ENCODE results near the gene WDR37.
"Not testable (repeated sequence)": the region's sequence is repeated elsewhere in the genome, so short reads cannot be mapped to it uniquely, and the experiment has no call there.

WDR37 gene

GRCh38 chr10:1109795-1110673 lies 53.8 kb downstream of the WDR37 start:
- no peak for DNase-seq

DNA sequence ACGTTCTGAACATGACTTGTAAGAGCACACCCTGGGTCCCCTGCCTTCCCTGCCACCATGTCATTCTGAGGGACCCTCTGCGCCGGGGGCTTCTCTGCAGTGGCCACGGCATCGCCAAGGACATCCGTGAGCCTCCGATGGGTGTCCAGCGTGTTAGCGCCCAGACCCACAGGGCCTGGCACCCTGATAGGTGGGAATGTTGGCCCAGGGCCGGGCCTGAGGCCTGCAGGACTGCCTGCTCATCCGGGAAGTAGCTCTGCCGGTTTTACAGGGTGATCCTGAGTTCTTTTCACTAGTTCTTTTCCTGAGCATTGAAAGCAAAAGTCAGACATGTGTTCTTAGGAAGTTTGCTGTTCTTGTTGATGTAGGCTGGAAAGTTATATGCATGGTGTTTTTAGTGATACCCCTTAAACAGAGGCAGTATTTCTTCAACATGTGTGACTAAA lies 54.5 kb downstream of the WDR37 start:
- DNase-seq = no peak

DNA sequence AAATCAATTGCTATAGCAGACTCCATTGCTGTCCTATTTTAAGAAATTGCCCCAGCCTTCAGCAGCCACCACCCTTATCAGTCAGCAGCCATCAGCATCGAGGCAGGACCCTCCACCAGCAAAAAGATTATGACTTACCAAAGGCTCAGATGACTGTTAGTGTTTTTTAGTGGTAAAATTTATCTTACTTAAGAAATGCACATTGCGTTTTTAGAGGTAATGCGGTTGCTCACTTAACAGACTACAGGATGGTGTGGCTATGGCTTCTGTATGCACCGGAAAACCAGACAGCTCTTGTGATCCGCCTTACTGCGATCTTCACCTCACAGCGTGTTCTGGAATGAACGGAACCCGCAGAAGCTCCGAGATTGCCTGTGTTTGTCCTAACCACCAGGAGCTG lies 58.1 kb downstream of the WDR37 start:
- no peak for DNase-seq

DNA sequence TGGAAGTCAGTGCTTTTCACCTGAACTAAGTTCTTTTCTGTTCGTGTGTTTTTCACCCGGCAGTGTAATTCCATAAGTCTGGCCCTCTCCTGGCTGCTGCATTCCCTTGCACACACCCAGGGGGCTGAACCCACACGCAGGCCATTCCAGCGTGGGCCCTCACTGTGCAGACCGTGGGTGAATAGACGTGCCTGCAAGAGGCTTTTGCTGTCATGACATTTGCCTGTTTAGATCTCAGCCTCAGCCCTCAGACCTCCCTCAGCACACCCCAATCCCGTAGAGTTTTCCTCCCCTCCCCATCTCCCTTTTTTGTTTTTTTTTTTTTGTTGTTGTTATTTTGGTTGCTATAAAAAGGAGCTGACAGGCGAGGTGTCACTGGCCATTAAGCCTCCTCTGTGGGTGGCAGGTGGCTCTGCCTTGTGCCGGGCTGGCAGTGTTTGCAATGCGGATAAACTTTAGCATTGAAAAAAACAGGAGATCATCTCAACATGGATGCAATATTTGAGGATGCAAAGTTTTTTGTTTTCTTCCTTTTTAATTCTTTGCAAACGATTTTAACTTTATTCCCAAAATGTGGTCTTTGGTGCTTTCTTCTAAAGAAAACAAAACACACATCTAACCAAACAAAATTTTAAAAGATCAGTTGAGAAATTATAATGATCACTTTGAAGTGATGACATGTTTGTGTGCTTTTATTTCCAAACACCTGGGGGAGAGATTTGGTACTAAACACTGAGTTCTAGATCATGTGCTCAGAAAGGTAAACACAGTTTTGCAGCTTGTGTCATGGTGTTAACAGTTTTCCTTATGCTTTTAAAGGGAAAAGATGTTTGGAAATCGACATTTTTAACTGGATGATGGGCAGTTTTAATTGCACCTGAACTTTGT lies 58.8 kb downstream of the WDR37 start:
- no peak for DNase-seq

- no peak for DNase-seq
These were observed 59.4 kb downstream of the WDR37 start for GRCh38 chr10:1115607-1115955.

DNA sequence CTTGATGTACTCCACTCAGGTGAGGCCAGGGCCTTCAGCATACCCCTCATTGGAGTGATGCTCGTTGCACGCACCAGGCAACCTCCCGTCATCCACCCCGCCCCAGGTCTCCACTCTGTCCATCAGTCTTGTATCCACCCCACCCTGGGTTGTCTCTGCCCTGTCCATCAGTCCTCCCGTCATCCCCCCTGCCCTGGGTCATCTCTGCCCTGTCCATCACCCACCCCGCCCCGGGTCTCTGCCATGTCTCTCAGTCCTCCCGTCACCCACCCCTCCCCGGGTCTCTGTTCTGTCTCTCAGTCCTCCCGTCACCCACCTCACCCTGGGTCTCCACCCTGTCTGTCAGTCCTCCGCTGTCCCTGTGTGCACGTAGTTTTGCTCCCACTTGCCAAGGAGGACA lies 59.9 kb downstream of the WDR37 start:
- no peak for DNase-seq

DNA sequence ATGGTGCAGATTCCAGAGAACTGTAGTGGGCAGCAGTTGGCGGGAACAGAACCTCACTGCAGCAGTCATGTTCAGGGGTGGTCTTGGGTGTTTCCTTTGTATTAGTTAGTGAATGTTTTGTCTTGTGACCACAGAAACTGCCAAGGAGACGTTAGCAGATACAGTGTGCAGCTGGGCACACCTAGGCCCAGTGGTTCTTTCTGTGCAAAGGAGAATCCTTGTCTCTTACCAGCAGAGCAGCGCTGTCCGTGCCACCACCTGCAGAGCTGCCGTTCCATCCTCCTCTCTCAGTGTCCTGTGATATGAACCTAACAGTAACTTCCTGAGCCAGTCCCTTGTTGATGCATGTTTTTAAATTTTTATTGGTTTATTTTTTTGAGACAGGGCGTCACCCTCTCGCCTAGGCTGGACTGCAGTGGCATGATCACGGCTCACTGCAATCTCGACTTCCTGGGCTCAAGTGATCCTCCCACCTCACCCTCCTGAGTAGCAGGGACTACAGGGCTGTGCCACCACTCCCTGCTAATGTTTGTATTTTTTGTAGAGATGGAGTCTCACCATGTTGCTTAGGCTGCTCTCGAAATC lies 60.6 kb downstream of the WDR37 start:
- DNase-seq = no peak

GRCh38 chr10:1117651-1118050 lies 61.5 kb downstream of the WDR37 start:
- DNase-seq = no peak

DNA sequence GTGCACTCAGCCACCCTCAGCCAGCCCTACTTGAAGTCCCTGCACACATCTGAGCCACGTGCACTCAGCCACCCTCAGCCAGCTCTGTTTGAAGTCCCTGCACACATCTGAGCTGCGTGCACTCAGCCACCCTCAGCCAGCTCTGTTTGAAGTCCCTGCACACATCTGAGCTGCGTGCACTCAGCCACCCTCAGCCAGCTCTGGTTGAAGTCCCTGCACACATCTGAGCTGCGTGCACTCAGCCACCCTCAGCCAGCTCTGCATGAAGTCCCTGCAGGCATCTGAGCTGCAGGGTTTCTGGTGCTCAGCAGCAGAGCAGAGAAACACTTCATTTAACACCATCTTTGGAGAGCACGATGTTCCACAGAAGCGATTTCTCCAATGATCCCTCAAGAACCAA lies 62.1 kb downstream of the WDR37 start:
- not testable (repeated sequence) for DNase-seq

GRCh38 chr10:1119027-1119426 lies 62.8 kb downstream of the WDR37 start:
- no peak for DNase-seq

GRCh38 chr10:1119501-1119900 lies 63.3 kb downstream of the WDR37 start:
- DNase-seq = no peak

DNA sequence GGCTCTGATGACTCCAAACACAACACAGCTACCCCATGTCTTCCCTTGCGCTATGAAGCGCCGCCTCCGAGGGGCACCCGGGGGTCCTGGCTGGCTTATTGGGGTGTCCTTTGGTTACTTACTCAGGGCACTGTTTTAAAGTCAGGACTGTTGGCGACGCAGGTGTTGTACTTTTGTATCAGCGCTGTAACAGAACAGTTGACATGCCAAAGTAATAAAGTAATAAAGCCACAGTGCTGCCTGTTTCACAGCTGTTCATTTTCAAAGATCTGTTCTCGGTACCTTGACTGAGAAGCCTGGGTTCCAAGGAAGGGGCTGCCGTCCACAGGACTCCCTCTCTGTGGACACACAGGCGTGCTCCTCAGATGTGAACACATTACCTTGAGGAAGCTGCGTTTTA lies 64.1 kb downstream of the WDR37 start:
- no peak for DNase-seq

DNA sequence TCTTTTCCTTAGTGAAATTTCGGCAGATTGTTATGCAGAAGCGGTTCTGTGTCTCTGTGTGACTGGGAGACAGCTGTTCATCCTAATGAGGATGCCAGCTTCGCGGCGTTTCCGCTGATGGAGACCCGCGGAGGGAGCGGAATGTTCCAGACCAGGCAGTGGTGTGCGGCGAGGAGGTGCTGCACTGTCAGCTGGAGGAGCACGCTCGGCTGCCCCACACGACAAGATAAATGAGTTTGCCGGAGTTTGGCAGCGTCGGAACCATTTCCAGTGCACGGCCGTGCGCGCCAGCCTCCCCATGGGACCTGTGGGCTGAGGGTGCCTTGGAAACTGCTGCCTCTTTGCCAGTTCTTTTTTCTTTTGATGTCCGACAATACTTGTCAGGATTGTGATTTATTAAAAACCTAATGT lies 64.6 kb downstream of the WDR37 start:
- DNase-seq = no peak

- DNase-seq = no peak
These were observed 65.2 kb downstream of the WDR37 start for GRCh38 chr10:1121271-1121970.

DNA sequence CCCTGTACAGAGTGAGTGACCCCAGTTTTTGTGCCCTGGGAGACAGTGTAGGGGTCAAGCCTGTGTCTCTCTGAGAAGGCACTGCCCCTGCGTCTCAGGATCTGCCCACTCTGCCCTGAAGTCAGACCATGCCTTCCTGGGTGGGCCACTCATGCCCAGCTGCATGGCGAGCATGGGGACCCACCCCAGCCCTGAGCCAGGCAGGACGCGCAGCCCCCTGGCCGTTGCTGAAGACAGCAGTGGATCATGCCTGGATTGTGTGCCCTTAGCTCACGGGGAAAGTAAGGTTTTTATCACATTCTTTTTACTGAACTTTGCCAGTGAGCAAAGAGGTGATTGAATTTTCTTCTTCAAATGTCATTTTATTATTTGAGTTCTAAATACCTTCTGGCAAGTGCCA lies 66.2 kb downstream of the WDR37 start:
- no peak for DNase-seq

- no peak for DNase-seq
These were observed 67.0 kb downstream of the WDR37 start for GRCh38 chr10:1123198-1123597.

- DNase-seq = no peak
These were observed 67.8 kb downstream of the WDR37 start for GRCh38 chr10:1123972-1124371.

DNA sequence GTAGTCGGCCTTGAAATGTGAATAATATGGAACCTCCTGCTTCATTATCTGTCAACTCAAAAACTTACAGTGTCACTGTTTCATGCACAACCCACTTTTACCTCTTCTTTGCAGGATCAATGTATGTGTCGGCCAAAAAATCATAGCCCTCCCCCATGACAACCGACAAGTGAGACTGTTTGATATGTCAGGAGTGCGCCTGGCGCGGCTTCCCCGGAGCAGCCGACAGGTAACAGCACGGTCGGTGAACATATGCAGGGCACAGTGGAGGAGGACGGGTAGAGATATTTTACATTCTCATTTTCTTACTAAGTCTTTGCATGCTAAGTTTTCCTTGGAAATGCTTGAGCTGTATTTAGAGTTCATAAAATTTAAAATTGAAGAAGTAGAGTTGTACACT lies 68.6 kb downstream of the WDR37 start:
- DNase-seq = no peak

DNA sequence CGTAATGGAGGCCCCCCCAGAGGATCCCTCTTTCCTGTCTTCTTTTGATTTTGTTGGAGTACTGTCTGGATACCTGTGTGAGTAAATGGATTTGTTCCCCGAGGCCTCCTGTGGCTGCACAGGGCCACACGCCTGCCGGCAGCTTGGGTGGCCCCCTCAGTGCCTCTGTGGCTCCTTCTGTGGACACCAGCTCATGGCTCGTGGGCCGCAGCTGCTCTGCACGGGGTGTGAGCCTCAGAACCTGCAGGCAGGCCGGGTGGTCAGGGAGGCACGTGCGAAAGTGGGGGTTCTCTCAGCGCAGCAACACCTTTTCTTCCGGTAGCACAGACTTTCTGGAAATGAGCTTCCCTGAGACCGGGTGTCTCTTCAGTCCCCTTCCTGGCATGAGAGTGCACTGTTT lies 70.3 kb downstream of the WDR37 start:
- no peak for DNase-seq

- no peak for DNase-seq
These were observed 71.4 kb downstream of the WDR37 start for GRCh38 chr10:1127629-1128028.

GRCh38 chr10:1128115-1128514 lies 71.9 kb downstream of the WDR37 start:
- DNase-seq = no peak

GRCh38 chr10:1128649-1129048 lies 72.5 kb downstream of the WDR37 start:
- no peak for DNase-seq

DNA sequence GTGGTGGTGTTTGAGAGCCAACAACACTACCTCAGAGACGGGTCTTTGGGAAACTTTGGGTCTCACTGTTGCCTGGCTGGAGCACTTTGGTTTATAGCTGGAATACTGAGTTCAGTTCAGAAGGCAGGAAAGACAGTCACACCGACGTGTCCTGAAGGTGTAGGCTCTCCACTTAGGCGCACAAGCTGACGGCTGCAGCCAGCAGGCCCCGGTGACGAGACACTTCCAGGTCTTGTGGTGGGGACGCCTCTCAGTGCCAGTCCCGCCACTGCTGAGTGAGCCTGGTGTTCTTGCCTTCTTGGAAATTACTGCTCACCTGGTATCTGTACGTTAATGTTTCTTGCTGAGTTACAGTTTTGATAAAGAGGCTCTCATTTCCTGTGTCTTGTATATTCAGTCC lies 74.0 kb downstream of the WDR37 start:
- no peak for DNase-seq

Measured in DMS79 (cell line).